ENCODE results near the gene CSNK2A1.

The CSNK2A1 gene

GRCh38 chr20:539848-540247 lies 3.7 kb downstream of the CSNK2A1 start:
- DNase-seq = no peak
- no peaks in the 10 kb centered on the region for H3K9me2 ChIP-seq (replicated peaks; ENCODE audit: insufficient read depth, low read length)
- no peak overlapping the region for H3K9ac ChIP-seq (ENCODE audit: low read length)
- peaks cover 56% of the 10 kb centered on the region for H4K20me1 ChIP-seq (ENCODE audit: insufficient read depth, low read length)
- peaks cover 12% of the 10 kb centered on the region for H3K4me1 ChIP-seq (ENCODE audit: low read length)
- peaks cover 87% of the 10 kb centered on the region for H3K79me2 ChIP-seq (ENCODE audit: low read length)
- no peaks in the 10 kb centered on the region for H3K9me3 ChIP-seq (replicated peaks; ENCODE audit: insufficient read depth, low read length)
- no peak overlapping the region for H3K27ac ChIP-seq (ENCODE audit: low read length)
- no peaks in the 10 kb centered on the region; the same call in 1 of the 2 replicates for H3K36me3 ChIP-seq (replicated peaks; ENCODE audit: insufficient read depth, low read length)
- no peak overlapping the region for H3K4me3 ChIP-seq (ENCODE audit: low read length)
- no peak for TF ChIP-seq EZH2phosphoT487 (IDR thresholded peaks at IDR 0.05; ENCODE audit: low read length)
- TF ChIP-seq EZH2 (optimal IDR thresholded peaks at IDR 0.05; ENCODE audit: low read depth, low read length) = no peak
- TF ChIP-seq CTCF (IDR thresholded peaks at IDR 0.05; ENCODE audit: low read length) = no peak
- no peaks in the 10 kb centered on the region for H3F3A ChIP-seq (ENCODE audit: insufficient read depth, low read length)
- no peak overlapping the region for H3K4me2 ChIP-seq (ENCODE audit: low read depth, low read length)
- H3K27me3 ChIP-seq (replicated peaks; ENCODE audit: insufficient read depth, low read length) = no peaks in the 10 kb centered on the region
- no peak overlapping the region for H2AFZ ChIP-seq (ENCODE audit: low read length)

- Histone ChIP-seq H4K20me1 (ENCODE audit: insufficient read depth, low read length) (peaks cover 56% of the 10 kb centered on the region), H3K4me1 (ENCODE audit: low read length) (peaks cover 6% of the 10 kb centered on the region), H3K4me3 (ENCODE audit: low read length) (no peak overlapping the region), H3K9me2 (replicated peaks; ENCODE audit: insufficient read depth, low read length) (no peaks in the 10 kb centered on the region), H3K27ac (ENCODE audit: low read length) (no peak overlapping the region), H2AFZ (ENCODE audit: low read length) (no peak overlapping the region), H3K9me3 (replicated peaks; ENCODE audit: insufficient read depth, low read length) (no peaks in the 10 kb centered on the region), H3K4me2 (ENCODE audit: low read depth, low read length) (no peak overlapping the region), H3K36me3 (replicated peaks; ENCODE audit: insufficient read depth, low read length) (no peaks in the 10 kb centered on the region; the same call in 1 of the 2 replicates), H3K79me2 (ENCODE audit: low read length) (peaks cover 94% of the 10 kb centered on the region), H3K9ac (ENCODE audit: low read length) (no peak overlapping the region), H3F3A (ENCODE audit: insufficient read depth, low read length) (no peaks in the 10 kb centered on the region), H3K27me3 (replicated peaks; ENCODE audit: insufficient read depth, low read length) (no peaks in the 10 kb centered on the region)
- DNase-seq = no peak
- TF ChIP-seq CTCF (IDR thresholded peaks at IDR 0.05; ENCODE audit: low read length) (no peak), EZH2phosphoT487 (IDR thresholded peaks at IDR 0.05; ENCODE audit: low read length) (no peak), EZH2 (optimal IDR thresholded peaks at IDR 0.05; ENCODE audit: low read depth, low read length) (no peak)
These were observed 4.4 kb downstream of the CSNK2A1 start for GRCh38 chr20:539191-539590.

- no peak overlapping the region for H3K4me3 ChIP-seq (ENCODE audit: low read length)
- H2AFZ ChIP-seq (ENCODE audit: low read length) = no peak overlapping the region
- H3K27ac ChIP-seq (ENCODE audit: low read length) = no peak overlapping the region
- no peak overlapping the region for H3K4me2 ChIP-seq (ENCODE audit: low read depth, low read length)
- no peaks in the 10 kb centered on the region for H3F3A ChIP-seq (ENCODE audit: insufficient read depth, low read length)
- peaks cover 68% of the 10 kb centered on the region for H4K20me1 ChIP-seq (ENCODE audit: insufficient read depth, low read length)
- H3K9me3 ChIP-seq (replicated peaks; ENCODE audit: insufficient read depth, low read length) = no peaks in the 10 kb centered on the region
- H3K27me3 ChIP-seq (replicated peaks; ENCODE audit: insufficient read depth, low read length) = no peaks in the 10 kb centered on the region
- H3K36me3 ChIP-seq (replicated peaks; ENCODE audit: insufficient read depth, low read length) = no peaks in the 10 kb centered on the region; the same call in 1 of the 2 replicates
- peaks cover 100% of the 10 kb centered on the region for H3K79me2 ChIP-seq (ENCODE audit: low read length)
- no peak overlapping the region for H3K9ac ChIP-seq (ENCODE audit: low read length)
- H3K4me1 ChIP-seq (ENCODE audit: low read length) = 0 out of 2 replicates have a peak, but pooled peaks cover 5% of the 10 kb centered on the region
- TF ChIP-seq EZH2phosphoT487 (IDR thresholded peaks at IDR 0.05; ENCODE audit: low read length) (no peak), EZH2 (optimal IDR thresholded peaks at IDR 0.05; ENCODE audit: low read depth, low read length) (no peak), CTCF (IDR thresholded peaks at IDR 0.05; ENCODE audit: low read length) (no peak)
- DNase-seq = no peak
- H3K9me2 ChIP-seq (replicated peaks; ENCODE audit: insufficient read depth, low read length) = no peaks in the 10 kb centered on the region
These were observed 5.6 kb downstream of the CSNK2A1 start for GRCh38 chr20:537983-538382.

All from MM.1S (cell line).